Stimulated activated CD4-positive, alpha-beta T cell treated with anti-CD3 and anti-CD28 coated beads, Interleukin-12 subunit alpha, Interleukin-12 subunit beta, amount 100 ng/mL, for 48 hours (primary cell): ENCODE data around the gene ITGB5.

Source experiments
- DNase-seq, 3 donors: peaks; one replicate each; pipeline ENCODE4 v3.0.0-alpha.2; 2020; ENCODE audit warnings: low read depth in 2 of 3, low spot score in 1 of 3

Gene ITGB5, protein sequence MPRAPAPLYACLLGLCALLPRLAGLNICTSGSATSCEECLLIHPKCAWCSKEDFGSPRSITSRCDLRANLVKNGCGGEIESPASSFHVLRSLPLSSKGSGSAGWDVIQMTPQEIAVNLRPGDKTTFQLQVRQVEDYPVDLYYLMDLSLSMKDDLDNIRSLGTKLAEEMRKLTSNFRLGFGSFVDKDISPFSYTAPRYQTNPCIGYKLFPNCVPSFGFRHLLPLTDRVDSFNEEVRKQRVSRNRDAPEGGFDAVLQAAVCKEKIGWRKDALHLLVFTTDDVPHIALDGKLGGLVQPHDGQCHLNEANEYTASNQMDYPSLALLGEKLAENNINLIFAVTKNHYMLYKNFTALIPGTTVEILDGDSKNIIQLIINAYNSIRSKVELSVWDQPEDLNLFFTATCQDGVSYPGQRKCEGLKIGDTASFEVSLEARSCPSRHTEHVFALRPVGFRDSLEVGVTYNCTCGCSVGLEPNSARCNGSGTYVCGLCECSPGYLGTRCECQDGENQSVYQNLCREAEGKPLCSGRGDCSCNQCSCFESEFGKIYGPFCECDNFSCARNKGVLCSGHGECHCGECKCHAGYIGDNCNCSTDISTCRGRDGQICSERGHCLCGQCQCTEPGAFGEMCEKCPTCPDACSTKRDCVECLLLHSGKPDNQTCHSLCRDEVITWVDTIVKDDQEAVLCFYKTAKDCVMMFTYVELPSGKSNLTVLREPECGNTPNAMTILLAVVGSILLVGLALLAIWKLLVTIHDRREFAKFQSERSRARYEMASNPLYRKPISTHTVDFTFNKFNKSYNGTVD

DNA sequence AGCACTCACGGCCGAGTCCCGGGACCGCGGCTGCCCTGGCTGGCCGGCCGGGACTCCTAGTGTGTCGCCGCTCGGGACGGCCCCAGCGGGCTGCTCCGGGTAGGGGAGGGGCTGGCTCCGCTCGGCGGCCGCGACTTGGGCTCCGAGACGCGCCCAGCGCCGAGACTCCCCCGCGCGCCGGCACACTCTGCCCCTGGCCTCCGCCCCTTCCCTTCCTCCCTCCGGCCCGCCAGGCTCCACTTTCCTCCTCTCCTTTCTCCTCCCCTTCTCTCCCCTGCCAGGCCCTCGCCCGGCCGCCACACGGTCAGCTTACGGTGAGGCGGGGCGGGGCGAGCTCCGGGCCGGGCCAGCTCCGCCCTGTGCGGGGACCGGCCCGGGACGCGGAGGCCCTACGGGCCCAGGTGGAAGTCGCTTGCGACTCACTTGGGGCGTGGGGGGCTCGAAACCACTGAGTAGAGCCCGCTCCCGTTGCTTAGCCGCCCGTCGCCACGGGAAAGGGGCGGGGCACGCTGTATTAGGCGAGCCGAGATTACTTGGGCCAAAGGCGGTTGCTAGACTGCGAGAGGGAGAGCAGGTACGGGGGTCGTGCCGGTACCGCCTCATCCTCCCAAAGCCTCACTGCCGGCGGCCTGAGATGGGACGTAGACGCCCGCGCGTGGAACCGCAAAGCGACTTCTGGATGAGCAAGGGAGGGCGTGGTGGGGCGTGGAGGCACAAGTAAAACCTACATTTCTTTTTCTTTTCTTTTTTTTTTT lies at the start of gene ITGB5:
Gene ITGB5 (minus strand): TSS at position 189 of the 755 bp plus-strand sequence. CDS start 365 bp downstream, outside the sequence.
- DNase-seq: peak in 1 of 3 donors; percentile 7

DNA sequence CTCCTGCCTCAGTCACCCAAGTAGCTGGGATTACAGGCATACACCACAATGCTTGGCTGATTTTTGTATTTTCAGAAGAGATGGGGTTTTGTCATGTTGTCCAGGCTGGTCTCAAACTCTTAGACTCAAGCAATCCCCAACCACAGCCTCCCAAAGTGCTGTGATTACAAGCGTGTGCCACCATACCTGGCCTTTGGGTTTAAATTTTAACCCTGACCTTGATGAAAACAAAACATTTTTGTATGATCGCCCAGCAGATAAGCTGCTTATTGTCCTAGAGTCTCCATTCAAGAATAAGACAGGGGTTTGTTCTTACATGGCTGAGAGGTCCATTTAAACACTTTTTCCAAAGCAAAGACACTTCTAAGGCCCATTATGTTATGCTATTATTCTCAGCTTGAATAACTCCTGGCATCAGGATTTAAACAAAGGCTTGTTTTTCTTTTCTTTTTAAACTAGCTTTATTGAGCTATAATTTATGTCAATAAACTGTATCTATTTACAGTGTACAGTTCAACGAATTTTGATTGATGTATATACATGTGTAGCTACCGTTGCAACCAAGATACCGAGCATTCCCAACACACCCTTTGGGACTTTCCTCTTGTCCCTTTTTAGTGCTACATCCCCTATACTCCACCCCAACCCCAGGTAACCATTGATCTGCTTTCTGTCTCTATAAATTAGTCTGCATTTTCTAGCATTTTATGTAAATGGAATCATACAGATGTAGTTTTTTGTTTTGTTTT lies 48.8 kb upstream of the ITGB5 start:
- DNase-seq: no peak

DNA sequence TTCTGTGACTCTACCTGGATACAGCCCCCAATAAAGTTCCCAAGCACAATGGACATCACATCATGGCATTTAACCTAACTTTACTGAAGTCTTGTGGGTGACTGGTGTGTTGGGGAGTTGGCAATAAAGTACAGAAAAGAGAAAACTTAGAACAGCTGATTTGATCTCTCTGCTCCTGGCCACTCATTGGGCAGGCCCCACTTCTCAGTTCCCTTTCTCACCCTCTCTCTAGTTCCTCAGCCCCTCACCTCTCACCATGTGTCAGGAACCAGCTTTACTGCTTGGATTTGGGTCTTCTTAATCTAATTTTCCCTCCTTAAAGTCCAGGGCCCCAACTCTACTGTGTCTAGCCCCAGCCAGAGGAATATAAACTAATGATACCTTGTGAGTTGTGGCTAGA lies 48.1 kb upstream of the ITGB5 start:
- no peak for DNase-seq

DNA sequence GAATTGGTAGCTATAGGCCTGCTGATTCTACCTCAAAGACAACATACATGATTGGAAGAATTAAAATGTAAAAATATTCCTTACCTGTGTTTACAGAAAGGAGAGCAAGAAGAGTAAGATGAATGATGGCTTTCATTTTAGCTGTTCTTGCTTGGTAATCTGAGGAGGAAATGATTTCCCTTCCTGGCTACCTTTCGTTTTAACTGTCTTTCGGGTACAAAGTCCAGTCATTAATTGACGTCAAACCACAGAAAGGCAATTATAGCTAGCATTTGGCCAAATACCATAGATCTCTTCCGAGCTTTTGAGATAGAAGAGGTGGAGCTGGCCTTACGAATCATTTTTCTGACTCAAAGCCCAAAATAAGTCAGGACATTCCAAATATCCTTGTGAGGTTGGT lies 47.4 kb upstream of the ITGB5 start, which contains the start of gene MUC13:
Gene MUC13 (minus strand): TSS at position 175 of the 400 bp plus-strand sequence. CDS start 39 bp downstream, at position 136.
- DNase-seq: no peak

DNA sequence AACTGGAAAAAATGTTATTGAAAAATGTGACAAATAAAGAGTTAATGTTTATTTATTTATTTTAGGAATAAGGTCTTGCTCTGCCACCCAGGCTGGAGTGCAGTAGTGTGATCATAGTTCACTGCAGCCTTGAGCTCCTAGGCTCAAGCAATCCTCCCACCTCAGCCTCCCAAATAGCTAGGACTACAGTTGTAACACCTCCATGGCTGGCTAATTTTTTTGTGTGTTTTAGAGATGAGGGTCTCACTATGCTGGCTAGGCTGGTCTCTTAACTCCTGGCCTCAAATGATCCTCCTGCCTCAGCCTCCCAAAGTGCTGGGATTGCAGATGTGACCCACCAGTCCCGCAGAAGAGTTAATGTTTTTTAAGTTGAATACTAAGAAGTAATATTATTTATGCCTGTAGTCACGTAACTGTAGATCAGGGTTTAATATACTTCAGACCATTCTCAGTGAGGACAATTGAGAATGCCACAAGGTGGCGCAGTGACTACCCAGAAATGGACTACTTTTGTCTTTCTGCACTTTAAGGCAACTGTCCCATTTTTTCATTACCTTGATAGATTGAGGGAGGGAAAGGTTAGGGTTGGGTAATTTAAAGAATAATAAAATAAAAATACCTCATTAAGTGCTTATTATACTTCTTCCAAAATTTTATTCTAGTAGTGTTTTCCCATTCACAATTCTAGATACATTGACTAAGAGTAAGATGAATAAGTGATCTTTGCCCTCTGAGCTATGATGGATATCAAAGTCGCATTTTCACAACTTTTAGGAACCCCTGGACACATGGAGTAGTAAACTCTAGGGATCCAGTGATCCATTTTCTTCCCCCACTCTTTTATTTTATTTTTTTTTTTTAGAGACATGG lies 41.4 kb upstream of the ITGB5 start:
- DNase-seq: peak; percentile 21 to 53 (median 49)

DNA sequence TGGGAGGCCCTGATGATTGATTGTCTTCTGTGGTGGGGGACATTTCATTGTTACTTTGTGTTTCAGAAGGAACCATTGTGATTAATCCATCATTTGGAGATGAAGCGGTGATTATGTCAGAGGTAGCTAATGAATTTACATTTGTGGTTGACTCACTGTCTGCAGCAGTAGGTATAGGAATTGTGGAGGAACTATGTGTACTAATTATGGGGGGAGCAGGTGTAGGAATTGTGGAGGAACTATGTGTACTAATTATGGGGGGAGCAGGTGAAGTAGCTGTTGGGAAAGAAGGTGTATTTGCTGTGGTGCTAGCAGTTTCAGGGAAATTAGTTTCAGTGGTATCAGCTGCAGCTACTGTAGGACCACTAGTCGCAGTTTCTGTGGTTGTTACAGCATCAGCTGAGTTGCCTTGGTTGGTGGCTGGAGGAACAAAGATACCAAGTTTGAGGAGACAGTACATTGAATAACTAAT lies 40.4 kb upstream of the ITGB5 start:
- no peak for DNase-seq

DNA sequence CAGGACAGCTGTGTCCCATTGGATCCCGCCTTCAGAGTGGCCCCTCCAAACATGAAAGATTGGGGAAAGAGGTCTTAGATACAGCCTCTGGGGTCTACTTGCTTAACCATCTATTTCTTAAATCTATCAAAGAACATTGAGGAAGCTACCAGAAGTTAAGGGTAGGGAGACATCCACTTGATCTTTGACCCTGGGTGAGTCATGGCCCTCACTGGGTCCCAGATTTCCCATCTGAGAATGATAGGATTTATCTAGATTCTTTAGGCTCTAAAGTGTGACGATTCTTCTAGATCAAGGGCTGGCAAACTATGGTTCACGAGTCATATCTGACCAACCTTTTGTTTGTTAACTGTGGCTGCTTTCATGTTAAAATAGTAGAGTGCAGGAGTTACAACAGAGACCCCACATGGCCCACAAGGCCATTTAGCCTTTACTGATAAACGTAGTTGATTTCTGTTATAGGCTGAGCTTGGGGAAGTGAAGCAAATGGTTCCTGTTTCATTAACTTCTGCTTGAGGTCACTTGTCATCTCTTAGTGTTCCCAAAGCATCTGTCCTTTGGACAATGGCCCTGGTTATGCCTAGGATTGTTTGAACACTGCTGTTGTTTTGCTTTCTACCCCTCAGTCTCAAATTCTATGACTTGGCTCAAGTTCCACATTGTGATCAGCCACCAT lies 39.4 kb upstream of the ITGB5 start:
- DNase-seq: no peak

DNA sequence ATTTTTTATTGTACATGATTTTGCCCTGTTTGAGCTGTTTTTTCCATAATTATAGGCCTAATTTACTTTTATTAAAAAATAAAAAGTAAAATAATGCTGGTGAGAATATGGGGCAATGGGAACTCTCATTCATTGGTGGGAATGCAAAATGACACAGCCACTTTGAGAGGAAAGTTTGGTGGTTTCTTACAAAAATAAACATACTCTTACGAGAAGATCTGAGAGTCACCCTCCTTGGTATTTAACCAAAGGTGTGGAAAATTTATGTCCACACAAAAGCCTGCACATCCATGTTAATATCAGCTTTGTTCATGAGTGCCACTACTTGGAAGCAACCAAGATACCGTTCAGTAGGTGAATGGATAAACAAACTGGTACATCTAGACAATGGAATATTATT lies 37.6 kb upstream of the ITGB5 start:
- DNase-seq: no peak

DNA sequence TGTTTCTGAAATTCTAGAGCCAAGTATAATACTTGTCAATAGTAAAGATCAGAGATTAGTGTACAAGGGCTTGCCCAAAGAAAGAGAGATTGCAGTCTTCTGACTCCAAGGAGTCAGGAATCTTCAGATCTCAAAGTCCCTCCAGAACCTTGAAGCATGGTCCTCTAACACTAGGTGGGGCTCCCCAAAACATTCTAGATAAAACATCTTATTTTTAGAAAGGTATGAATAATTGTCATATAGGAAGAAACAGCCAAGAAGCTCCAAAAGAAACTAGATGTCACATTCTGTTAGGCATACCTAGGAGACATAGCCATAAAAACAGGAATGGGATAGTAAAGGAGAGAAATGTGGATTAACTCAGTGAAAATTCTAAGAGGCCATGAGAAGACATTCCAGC lies 36.7 kb upstream of the ITGB5 start:
- no peak for DNase-seq

DNA sequence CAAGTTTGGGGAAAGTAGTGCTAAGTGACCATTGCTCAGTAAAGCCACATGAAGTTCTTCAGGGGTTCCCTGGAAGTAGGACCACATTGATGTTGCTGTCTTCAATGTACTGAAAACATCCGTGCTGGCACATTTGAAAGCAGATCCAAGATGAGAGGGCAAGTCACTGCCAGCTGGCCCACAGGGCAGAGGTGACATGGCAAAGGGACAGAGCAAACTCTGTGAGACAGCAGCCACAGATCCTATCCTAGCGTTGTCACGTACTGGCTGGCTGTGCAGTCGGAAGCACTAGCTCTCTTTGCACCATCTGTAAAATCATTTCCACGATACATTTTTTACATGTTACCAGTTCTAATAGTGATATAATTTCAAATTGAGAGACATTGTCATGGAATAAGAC lies 33.6 kb upstream of the ITGB5 start:
- DNase-seq: no peak

DNA sequence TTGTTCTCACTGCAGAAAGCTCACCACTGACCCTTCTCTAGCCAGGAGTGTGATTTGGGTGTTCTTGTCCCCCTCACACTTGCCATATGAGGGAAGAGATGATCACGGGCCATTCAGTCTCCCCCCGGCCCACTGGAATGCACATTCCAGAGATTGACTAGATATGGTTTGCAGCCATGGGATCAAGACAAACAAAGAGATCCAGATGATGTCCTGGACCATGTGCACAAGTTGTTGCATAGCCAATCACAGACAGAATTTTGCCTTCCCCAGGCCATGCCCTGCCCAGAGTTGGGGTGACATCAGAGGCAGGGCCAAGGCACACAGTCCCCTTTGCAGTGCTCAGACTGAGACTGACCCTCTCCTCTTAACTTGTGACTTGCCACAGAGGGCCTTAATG lies 32.6 kb upstream of the ITGB5 start:
- DNase-seq: no peak

DNA sequence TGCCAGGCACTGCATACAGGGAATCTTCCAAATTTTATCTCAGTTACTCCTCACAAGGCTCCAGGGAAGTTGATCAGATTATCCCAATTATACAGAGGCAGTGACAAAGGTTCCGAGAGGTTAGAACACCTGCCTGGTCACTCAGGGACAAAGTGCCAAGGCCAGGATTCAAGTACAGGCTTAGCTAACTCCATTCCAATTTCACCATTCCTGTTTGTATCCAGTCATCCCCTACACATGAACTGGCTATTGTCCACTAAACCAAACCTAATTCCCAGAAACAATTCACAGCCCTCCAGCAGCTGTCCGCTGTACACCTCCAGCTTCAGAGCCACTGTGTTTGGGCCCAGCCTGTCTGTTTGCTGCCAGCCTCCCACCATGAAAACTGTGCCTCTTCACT lies 31.4 kb upstream of the ITGB5 start:
- DNase-seq: no peak

DNA sequence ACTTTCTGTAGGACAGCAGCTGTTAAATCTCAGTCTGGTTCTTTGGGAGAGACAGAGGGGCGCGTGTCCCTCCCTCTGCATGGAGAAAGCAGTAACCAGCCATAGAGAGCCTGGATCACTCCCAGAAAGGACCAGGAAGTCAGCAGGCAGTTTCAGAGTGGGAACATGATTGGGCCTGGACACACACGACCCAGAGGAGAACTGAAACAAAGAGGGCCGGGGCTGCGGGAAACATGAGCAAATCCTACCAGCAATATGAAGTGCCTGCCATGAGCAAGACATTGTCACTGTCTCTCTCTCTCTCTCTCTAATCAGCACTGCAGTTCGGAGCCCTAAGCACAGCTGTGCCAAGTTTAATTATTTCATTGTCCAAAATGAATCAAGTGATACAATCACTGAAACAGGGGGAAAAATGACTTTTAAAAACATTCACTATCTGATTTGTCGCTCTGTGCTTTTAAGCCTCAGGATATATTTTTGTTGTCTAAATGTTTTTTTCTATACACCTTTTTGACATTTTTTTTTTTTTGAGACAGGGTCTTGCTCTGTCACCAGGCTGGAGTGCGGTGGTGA lies 29.8 kb upstream of the ITGB5 start:
- DNase-seq: no peak

DNA sequence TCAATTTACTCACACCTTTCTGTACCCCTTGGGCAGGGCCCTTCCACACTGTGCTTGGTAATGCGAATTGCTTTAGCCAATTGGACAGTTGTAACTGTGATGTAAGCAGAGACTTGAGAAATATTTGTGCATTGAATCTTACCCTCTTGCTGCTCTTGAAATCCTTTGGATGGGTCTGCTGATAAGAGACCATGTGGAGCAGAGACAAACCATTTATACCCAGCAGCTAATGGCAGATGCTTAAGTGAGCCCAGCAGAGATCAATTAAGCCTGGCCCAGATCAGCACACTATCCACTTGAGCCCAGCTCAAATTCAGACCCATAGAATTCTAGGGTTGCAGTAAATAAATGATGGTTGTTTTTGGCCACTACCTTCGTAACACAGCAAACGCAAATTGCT lies 28.1 kb upstream of the ITGB5 start:
- DNase-seq: no peak

DNA sequence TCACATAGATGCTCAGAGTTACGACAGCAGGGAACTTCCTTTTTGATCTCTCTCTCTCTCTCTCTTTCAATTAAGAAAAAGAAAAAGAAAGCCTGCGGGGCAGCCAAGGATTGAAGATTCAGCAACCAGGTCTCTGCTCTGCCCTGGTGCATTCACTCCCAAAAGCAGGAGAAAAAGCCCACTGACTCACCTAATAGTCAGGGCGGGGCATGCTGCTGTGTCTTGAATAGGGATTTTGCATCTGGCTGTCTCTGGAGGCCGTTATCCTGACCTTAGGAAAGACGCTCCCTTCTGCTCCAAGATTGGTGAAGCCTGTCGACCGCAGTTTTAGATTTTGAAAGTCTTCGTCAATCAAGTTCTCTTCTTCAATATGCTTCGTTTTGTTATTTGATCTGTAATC lies 20.8 kb upstream of the ITGB5 start:
- DNase-seq: no peak

DNA sequence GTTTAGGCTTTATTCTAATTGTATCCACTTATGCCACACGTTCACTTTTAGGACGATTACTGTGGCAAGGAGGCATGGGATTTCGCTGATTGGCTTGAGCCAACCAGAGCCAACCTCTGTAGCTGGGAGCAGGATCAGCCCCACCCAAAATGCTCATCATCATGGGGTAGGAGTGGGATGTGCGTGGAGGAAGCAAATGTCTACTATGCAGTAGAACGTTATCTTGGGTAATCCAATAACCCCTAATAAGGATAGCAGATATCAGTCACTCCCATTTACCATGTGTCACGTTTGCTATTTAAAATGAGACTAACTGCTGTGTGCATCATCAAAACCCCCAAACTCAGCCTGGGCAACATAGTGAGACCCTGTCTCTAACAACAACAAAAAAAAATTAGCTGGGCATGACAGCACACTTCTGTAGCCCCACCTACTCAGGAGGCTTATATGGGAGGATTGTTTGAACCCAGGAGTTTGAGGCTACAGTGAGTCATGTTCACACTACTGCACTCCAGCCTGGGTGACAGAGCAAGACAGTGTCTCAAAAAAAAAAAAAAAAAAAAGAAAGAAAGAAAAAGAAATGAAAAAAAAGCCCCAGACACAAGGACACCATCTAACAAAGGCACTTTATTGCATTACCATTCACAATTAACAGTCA lies 17.8 kb upstream of the ITGB5 start:
- DNase-seq: no peak

DNA sequence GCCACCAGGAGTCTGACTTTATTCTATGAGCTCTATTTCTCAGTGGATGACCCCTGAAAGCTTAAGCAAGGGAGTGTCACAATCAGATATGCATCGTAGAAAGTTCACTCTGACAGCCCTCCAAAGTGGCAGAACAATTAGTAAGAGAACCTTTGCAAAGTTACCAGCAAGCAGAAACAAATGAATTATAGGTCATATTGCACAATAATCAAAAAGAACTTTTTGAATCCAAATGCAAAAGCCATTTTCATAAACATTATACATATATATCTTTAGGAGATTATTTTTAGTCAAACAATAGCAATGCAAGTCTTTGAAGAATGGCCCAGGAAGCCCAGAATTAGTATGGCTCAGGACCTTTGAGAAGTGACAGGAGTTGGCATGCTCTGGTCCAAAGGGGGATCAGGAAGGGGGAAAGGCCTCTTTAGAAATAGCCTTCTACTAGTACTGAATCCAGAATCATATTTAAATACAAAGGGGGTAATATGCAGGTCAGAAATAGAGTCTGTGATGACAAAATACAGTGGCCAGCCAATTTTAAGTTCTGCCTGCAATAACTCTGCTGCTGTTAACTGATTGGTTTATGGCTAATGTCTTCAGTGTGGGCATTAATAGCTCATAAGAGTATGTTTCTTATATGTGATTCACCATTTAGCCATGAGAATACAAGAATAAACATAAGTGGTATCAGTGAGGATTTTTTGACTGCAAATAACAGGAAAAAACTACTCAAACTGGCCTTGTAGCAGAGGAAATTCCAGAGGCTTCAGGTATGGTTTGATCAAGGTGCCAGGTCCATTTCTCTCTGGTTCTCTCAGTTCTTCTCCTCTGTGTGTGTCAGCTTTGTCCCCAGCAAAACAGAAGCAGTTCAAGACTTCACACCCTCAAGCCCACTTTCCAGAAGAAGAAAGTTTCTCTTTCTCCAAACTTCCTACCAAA lies 17.0 kb upstream of the ITGB5 start:
- DNase-seq: no peak
